Measurements from ENCODE around the gene GPR83.

DNA sequence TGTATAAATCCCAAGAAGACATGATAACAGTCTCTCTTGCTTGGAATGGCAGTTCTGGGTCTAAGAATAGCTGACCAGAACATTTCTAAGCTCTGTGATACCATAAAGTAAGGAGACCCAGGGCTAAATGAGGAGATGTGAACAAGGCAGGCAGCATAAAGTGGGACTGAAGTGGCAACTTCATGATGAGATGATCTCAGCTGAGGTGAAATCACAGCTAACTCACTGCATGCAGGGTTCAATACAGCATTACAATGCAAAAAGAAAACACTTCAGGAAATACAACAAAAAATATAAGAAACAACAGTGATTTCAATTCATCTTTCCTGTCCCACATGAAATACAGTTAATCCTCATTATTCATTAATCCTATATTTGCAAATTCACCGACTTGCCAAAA, 47.8 kb upstream of the GPR83 start:
- TF ChIP-seq, protein P1, sequence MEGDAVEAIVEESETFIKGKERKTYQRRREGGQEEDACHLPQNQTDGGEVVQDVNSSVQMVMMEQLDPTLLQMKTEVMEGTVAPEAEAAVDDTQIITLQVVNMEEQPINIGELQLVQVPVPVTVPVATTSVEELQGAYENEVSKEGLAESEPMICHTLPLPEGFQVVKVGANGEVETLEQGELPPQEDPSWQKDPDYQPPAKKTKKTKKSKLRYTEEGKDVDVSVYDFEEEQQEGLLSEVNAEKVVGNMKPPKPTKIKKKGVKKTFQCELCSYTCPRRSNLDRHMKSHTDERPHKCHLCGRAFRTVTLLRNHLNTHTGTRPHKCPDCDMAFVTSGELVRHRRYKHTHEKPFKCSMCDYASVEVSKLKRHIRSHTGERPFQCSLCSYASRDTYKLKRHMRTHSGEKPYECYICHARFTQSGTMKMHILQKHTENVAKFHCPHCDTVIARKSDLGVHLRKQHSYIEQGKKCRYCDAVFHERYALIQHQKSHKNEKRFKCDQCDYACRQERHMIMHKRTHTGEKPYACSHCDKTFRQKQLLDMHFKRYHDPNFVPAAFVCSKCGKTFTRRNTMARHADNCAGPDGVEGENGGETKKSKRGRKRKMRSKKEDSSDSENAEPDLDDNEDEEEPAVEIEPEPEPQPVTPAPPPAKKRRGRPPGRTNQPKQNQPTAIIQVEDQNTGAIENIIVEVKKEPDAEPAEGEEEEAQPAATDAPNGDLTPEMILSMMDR (IDR thresholded peaks at IDR 0.05): no peak
- no peak for TF ChIP-seq POLR2A (IDR thresholded peaks at IDR 0.05)
